H1 (cell line): ENCODE measurements around the gene MXI1. TPM values are rescaled to one million over a fixed set of nuclear protein-coding genes. Genes with fewer than 3 reads are reported as not detected.

Experiments used
- CTCF ChIA-PET: fragments of 300-600 bp; sonication (Branson Sonifier 250); formaldehyde crosslinking; loops from one replicate; lab custom pipeline; 2021; ENCODE audit not compliant: partially characterized antibody; lab: Charles Lee
- POLR2A ChIA-PET: fragments of 300-600 bp; sonication (Branson Sonifier 250); formaldehyde crosslinking; loops from one replicate; lab custom pipeline; 2021; ENCODE audit warnings: inconsistent platforms; ENCODE audit not compliant: partially characterized antibody; lab: Charles Lee
- DNase-seq, 2 experiments: peaks; one replicate each; pipeline versions ENCODE4 v3.0.0 to v3.0.0-alpha.2; 2010 to 2022; ENCODE audit warnings: low spot score in 2 of 2, low read depth in 1 of 2, mixed read lengths in 1 of 2
- FAIRE-seq: peaks from 2 replicates; lab custom pipeline; 2011; peaks lifted over from hg19 to GRCh38; lab: Jason Lieb, UNC
- H2AFZ ChIP-seq: 2 replicates; pipeline ENCODE4 v1.8.1; 2012; ENCODE audit warnings: low read length, inconsistent platforms
- H2AK5ac ChIP-seq: 2 replicates; pipeline ENCODE4 v1.6.1; 2013; ENCODE audit warnings: low read depth, low read length
- H2BK120ac ChIP-seq: replicated peaks from 2 replicates; pipeline ENCODE3; 2013; ENCODE audit warnings: low read depth, low read length, inconsistent platforms
- H2BK12ac ChIP-seq: 2 replicates; pipeline ENCODE4 v1.6.1; 2013; ENCODE audit warnings: low read depth, low read length
- H2BK15ac ChIP-seq: 2 replicates; pipeline ENCODE4 v1.6.1; 2013; ENCODE audit warnings: low read length
- H2BK20ac ChIP-seq: 2 replicates; pipeline ENCODE4 v1.6.1; 2013; ENCODE audit warnings: low read length
- H2BK5ac ChIP-seq: 2 replicates; pipeline ENCODE4 v1.6.1; 2013; ENCODE audit warnings: low read depth, low read length
- H3K14ac ChIP-seq: 2 replicates; pipeline ENCODE4 v1.6.1; 2013; ENCODE audit warnings: inconsistent platforms; ENCODE audit not compliant: insufficient read length
- H3K18ac ChIP-seq: 2 replicates; pipeline ENCODE4 v1.6.1; 2013; ENCODE audit warnings: low read length; ENCODE audit errors: extremely low read depth
- H3K23ac ChIP-seq: 2 replicates; pipeline ENCODE4 v1.6.1; 2013; ENCODE audit warnings: inconsistent platforms; ENCODE audit not compliant: insufficient read length
- H3K23me2 ChIP-seq: 2 replicates; pipeline ENCODE4 v1.6.1; 2013; ENCODE audit warnings: low read depth, low read length
- H3K27ac ChIP-seq: 2 replicates; pipeline ENCODE4 v1.6.1; 2011; ENCODE audit warnings: low read depth, low read length, inconsistent platforms
- H3K27me3 ChIP-seq, 4 experiments: replicated peaks in 1 of 4; 1 replicate in 1 of 4; 2 replicates in 3 of 4; pipeline versions ENCODE4 v1.6.1 to v1.8.1; 2011 to 2013; ENCODE audit warnings: low read length in 3 of 4, mild to moderate bottlenecking in 3 of 4, inconsistent platforms in 2 of 4, mixed read lengths in 2 of 4, moderate library complexity in 1 of 4; ENCODE audit not compliant: control insufficient read depth in 3 of 4, insufficient read depth in 3 of 4; ENCODE audit errors: extremely low read depth in 1 of 4
- H3K36me3 ChIP-seq, 4 experiments: 2 replicates each; pipeline versions ENCODE4 v1.6.1 to v1.8.1; 2011 to 2013; ENCODE audit warnings: mild to moderate bottlenecking in 4 of 4, low read length in 3 of 4, moderate library complexity in 2 of 4, control low read depth in 1 of 4, inconsistent platforms in 1 of 4; ENCODE audit not compliant: insufficient read depth in 4 of 4, control insufficient read depth in 2 of 4
- H3K4ac ChIP-seq: replicated peaks from 2 replicates; pipeline ENCODE3; 2013; ENCODE audit warnings: low read length, low read depth, mixed read lengths, inconsistent platforms; ENCODE audit not compliant: insufficient read length
- H3K4me1 ChIP-seq, 4 experiments: replicated peaks in 1 of 4; 1 replicate in 1 of 4; 2 replicates in 3 of 4; pipeline versions ENCODE4 v1.6.1 to v1.8.1; 2011 to 2013; ENCODE audit warnings: low read length in 3 of 4, inconsistent platforms in 2 of 4, mixed read lengths in 1 of 4; ENCODE audit not compliant: insufficient read depth in 4 of 4, control insufficient read depth in 3 of 4
- H3K4me2 ChIP-seq, 2 experiments: 2 replicates each; pipeline versions ENCODE4 v1.6.1 to v1.8.1; 2011 to 2013; ENCODE audit warnings: low read depth in 2 of 2, low read length in 2 of 2, control low read depth in 1 of 2, inconsistent platforms in 1 of 2, mild to moderate bottlenecking in 1 of 2; ENCODE audit not compliant: insufficient read depth in 1 of 2
- H3K4me3 ChIP-seq, 4 experiments: fragments of 200-600, 300-600 bp in 1 of 4; sonication (generic), shearing (Covaris generic), sonication (Bioruptor Twin) in 1 of 4; 2 replicates each; pipeline versions ENCODE4 v1.5.1 to v1.8.1; 2011 to 2016; ENCODE audit warnings: low read length in 4 of 4, low read depth in 3 of 4, control low read depth in 2 of 4, inconsistent platforms in 2 of 4, mild to moderate bottlenecking in 2 of 4, mixed read lengths in 1 of 4, moderate library complexity in 1 of 4; ENCODE audit not compliant: insufficient read depth in 2 of 4; ENCODE audit errors: extremely low read depth in 1 of 4
- H3K56ac ChIP-seq: replicated peaks from 2 replicates; pipeline ENCODE3; 2013; ENCODE audit warnings: low read depth, mild to moderate bottlenecking, mixed read lengths, low read length, inconsistent platforms; ENCODE audit not compliant: insufficient read length
- H3K79me1 ChIP-seq: 2 replicates; pipeline ENCODE4 v1.6.1; 2013; ENCODE audit warnings: low read depth, low read length, control low read depth
- H3K79me2 ChIP-seq, 2 experiments: 2 replicates each; pipeline versions ENCODE4 v1.6.1 to v1.8.1; 2012 to 2013; ENCODE audit warnings: low read length in 2 of 2, mild to moderate bottlenecking in 2 of 2, inconsistent platforms in 1 of 2; ENCODE audit not compliant: insufficient read depth in 2 of 2, control insufficient read depth in 1 of 2
- H3K9ac ChIP-seq, 4 experiments: replicated peaks in 1 of 4; 1 replicate in 1 of 4; 2 replicates in 3 of 4; pipeline versions ENCODE4 v1.6.1 to v1.8.1; 2011 to 2013; ENCODE audit warnings: low read depth in 3 of 4, low read length in 3 of 4, control low read depth in 2 of 4, mild to moderate bottlenecking in 2 of 4, moderate library complexity in 2 of 4, inconsistent platforms in 1 of 4; ENCODE audit errors: extremely low read depth in 1 of 4
- H3K9me3 ChIP-seq, 2 experiments: 2 replicates each; pipeline versions ENCODE4 v1.6.1 to v1.8.1; 2012 to 2013; ENCODE audit warnings: mild to moderate bottlenecking in 2 of 2, moderate library complexity in 2 of 2, control low read depth in 1 of 2, inconsistent platforms in 1 of 2, low read depth in 1 of 2, low read length in 1 of 2, mixed read lengths in 1 of 2; ENCODE audit not compliant: insufficient read depth in 2 of 2
- H4K20me1 ChIP-seq, 2 experiments: replicated peaks in 1 of 2; 2 replicates each; pipeline versions ENCODE3 to v1.8.1; 2011 to 2013; ENCODE audit warnings: inconsistent platforms in 2 of 2, low read length in 2 of 2, mild to moderate bottlenecking in 1 of 2; ENCODE audit not compliant: insufficient read depth in 2 of 2, control insufficient read depth in 1 of 2
- H4K5ac ChIP-seq: 2 replicates; pipeline ENCODE4 v1.6.1; 2013; ENCODE audit warnings: low read length, low read depth, mixed read lengths, inconsistent platforms; ENCODE audit not compliant: insufficient read length
- H4K8ac ChIP-seq: 2 replicates; pipeline ENCODE4 v1.8.0; 2013; ENCODE audit warnings: mild to moderate bottlenecking, moderate library complexity, low read length, inconsistent platforms; ENCODE audit not compliant: insufficient read depth; ENCODE audit errors: extremely low read depth
- H4K91ac ChIP-seq: replicated peaks from 2 replicates; pipeline ENCODE3; 2013; ENCODE audit warnings: low read length, mixed read lengths, inconsistent platforms; ENCODE audit not compliant: insufficient read length
- CTBP2 ChIP-seq: IDR thresholded peaks from 2 replicates; pipeline ENCODE4 v1.7.0; 2011; ENCODE audit warnings: borderline replicate concordance, mild to moderate bottlenecking, moderate library complexity, mixed read lengths, low read length; ENCODE audit not compliant: insufficient read depth, insufficient read length
- SUZ12 ChIP-seq: fragments of 200-600 bp; sonication (generic); IDR thresholded peaks from 2 replicates; pipeline ENCODE4 v1.6.1; 2012; ENCODE audit warnings: mild to moderate bottlenecking, inconsistent platforms, low read length, moderate library complexity, mixed read lengths
- TBP ChIP-seq: IDR thresholded peaks from 2 replicates; pipeline ENCODE4 v1.6.1; 2011; ENCODE audit warnings: low read depth, low read length, improper control_type of control experiment
- WGBS, 2 experiments: shearing (Covaris generic) in 1 of 2; methylation state at CpG; one replicate each; pipeline versions ENCODE4 v1.1.6 to v1.1.7; 2013 to 2015; ENCODE audit warnings: low lambda C conversion rate in 2 of 2, mixed read lengths in 2 of 2, inconsistent platforms in 1 of 2, low coverage in 1 of 2, missing lambda C conversion rate in 1 of 2; ENCODE audit not compliant: insufficient replicate concordance in 2 of 2, insufficient coverage in 1 of 2, insufficient read length in 1 of 2; ENCODE audit errors: extremely low coverage in 1 of 2, missing lambda C conversion rate in 1 of 2; 5-methylcytosine and 5-hydroxymethylcytosine counted together
- polyA plus RNA-seq, 7 experiments: library from polyadenylated mRNA; depleted of rRNA in 3 of 7; stranded (reverse) in 5 of 7; unstranded in 2 of 7; fragments of >200 nt in 5 of 7; fragments of 200-250 nt in 2 of 7; gene quantifications; 1 replicate in 5 of 7; 2 replicates in 1 of 7; 4 replicates in 1 of 7; pipeline versions ENCODE4 v1.2.1 to v1.2.3, GENCODE V29; 2011 to 2013; ENCODE audit warnings: missing spikeins in 2 of 7, mixed read lengths in 2 of 7
- total RNA-seq: library from RNA; stranded (reverse); fragmentation: NEBNext Ultra II Directional; extraction: Animal tissue kit (Norgen Biotek cat#: 25700); gene quantifications from 2 replicates; pipeline ENCODE4 v1.2.1, GENCODE V29; 2021

Gene MXI1
- total and polyA plus RNA-seq, 2 of the 8 experiments (the other 6 are each of a cell fraction or from before 2014, with no cell fraction given) = 5.7 to 8.8 TPM

DNA sequence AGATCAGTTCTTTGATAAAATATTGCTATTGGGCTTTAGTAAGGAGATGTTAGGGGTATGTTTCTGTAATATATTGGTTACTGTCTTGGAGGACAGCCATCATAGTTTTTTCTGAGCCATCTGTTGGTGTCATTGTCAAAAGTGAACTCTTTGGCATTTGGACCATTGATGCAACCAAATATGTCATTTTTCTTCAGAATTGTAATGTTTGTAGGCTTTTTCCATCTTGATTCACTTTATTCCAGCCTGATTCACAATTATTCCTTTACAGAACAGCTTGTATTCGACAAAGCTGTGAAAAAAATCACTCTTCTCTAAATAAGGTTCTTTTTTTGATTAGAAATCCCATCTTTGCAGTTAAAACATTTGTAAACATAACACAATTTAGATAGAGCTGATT, 59.9 kb downstream of the MXI1 start:
- H2BK15ac ChIP-seq = no peak overlapping the region
- no peak overlapping the region for H2BK12ac ChIP-seq
- no peak overlapping the region for H3K9ac ChIP-seq
- no peaks in the 10 kb centered on the region for H3K9me3 ChIP-seq
- no peak overlapping the region for H2BK5ac ChIP-seq
- H3K79me2 ChIP-seq = no peaks in the 10 kb centered on the region
- H4K20me1 ChIP-seq = no peaks in the 10 kb centered on the region
- ChIA-PET POLR2A (no interaction called here), CTCF (no interaction called here)
- H3K23me2 ChIP-seq = no peaks in the 10 kb centered on the region
- no peak overlapping the region for H3K14ac ChIP-seq
- H3K4ac ChIP-seq = no peak overlapping the region
- H3K79me1 ChIP-seq = no peaks in the 10 kb centered on the region
- TF ChIP-seq TBP = no peak
- no peak for TF ChIP-seq CTBP2
- TF ChIP-seq SUZ12 = no peak
- H4K8ac ChIP-seq = no peak overlapping the region
- no peak overlapping the region for H3K56ac ChIP-seq
- no peak overlapping the region for H3K23ac ChIP-seq
- no peak overlapping the region for H2BK120ac ChIP-seq
- H2AFZ ChIP-seq = no peak overlapping the region
- H3K4me3 ChIP-seq = no peak overlapping the region
- H3K4me2 ChIP-seq = no peak overlapping the region
- no peak overlapping the region for H2BK20ac ChIP-seq
- no peak overlapping the region for H2AK5ac ChIP-seq
- no peak overlapping the region for H4K5ac ChIP-seq
- WGBS, 2 experiments = 96% methylated on average over 1 of the region's 1 CpG; no CpG with 5 or more reads in 1 of the 2 experiments
- no peak overlapping the region for H4K91ac ChIP-seq
- H3K27ac ChIP-seq = no peak overlapping the region
- H3K4me1 ChIP-seq = no peaks in the 10 kb centered on the region
- no peak for FAIRE-seq
- H3K18ac ChIP-seq = no peak overlapping the region
- no peaks in the 10 kb centered on the region for H3K36me3 ChIP-seq
- H3K27me3 ChIP-seq = no peaks in the 10 kb centered on the region
- no peak for DNase-seq
